IMR-90 (cell line): ENCODE results near the gene OXLD1. TPM values are rescaled to one million over a fixed set of nuclear protein-coding genes. Genes with fewer than 3 reads are reported as not detected.

Experiments
- ATAC-seq: fragments of 200-7000 bp; cut with Tn5 transposase; 2 replicates; pipeline ENCODE4 v1.9.1; 2020; ENCODE audit warnings: low read depth, mild to moderate bottlenecking, moderate library complexity
- BruUV-seq: library from RNA; stranded (reverse); fragments of 400-500 nt; replicated peaks from 2 replicates; lab custom pipeline; 2021; lab: Mats Ljungman, UMichigan
- CTCF ChIA-PET: fragments of 300-600 bp; formaldehyde crosslinking; extraction: SDS; loops from one replicate; lab custom pipeline; 2021; ENCODE audit warnings: antibody characterized with exemption; lab: Yijun Ruan, JAX
- POLR2A ChIA-PET: fragments of 300-600 bp; sonication (Branson Sonifier 250); formaldehyde crosslinking; loops from one replicate; lab custom pipeline; 2022; ENCODE audit warnings: antibody characterized with exemption; ENCODE audit not compliant: unreplicated experiment; lab: Charles Lee
- DNase-seq: peaks from one replicate; pipeline ENCODE4 v3.0.0; 2013
- H2AFZ ChIP-seq: replicated peaks from 2 replicates; pipeline ENCODE3; 2013; ENCODE audit warnings: low read length, mild to moderate bottlenecking; ENCODE audit not compliant: poor library complexity
- H2AK5ac ChIP-seq: 2 replicates; pipeline ENCODE4 v1.6.1; 2013; ENCODE audit warnings: low read depth, low read length, inconsistent platforms
- H2AK9ac ChIP-seq: replicated peaks from 2 replicates; pipeline ENCODE3; 2013; ENCODE audit warnings: mild to moderate bottlenecking, low read depth, low read length, moderate library complexity; ENCODE audit not compliant: poor library complexity
- H2BK120ac ChIP-seq: 2 replicates; pipeline ENCODE4 v1.6.1; 2013; ENCODE audit warnings: low read depth, low read length, inconsistent platforms
- H2BK15ac ChIP-seq: 3 replicates; pipeline ENCODE4 v1.6.1; 2013; ENCODE audit warnings: low read depth, low read length, inconsistent platforms
- H2BK20ac ChIP-seq: 2 replicates; pipeline ENCODE4 v1.6.1; 2013; ENCODE audit warnings: low read depth, mild to moderate bottlenecking, inconsistent platforms, low read length, moderate library complexity
- H2BK5ac ChIP-seq: 2 replicates; pipeline ENCODE4 v1.6.1; 2013; ENCODE audit warnings: mild to moderate bottlenecking, low read depth, low read length, inconsistent platforms; ENCODE audit not compliant: poor library complexity, severe bottlenecking
- H3K14ac ChIP-seq: replicated peaks from 2 replicates; pipeline ENCODE4 v1.6.1; 2013; ENCODE audit warnings: low read depth, low read length, inconsistent platforms
- H3K18ac ChIP-seq: 2 replicates; pipeline ENCODE4 v1.6.1; 2013; ENCODE audit warnings: low read depth, low read length, control low read depth
- H3K23ac ChIP-seq: 2 replicates; pipeline ENCODE4 v1.6.1; 2013; ENCODE audit warnings: low read depth, low read length, inconsistent platforms
- H3K27ac ChIP-seq: 2 replicates; pipeline ENCODE4 v1.5.1; 2013; ENCODE audit warnings: mild to moderate bottlenecking, control low read depth, low read length; ENCODE audit not compliant: insufficient read depth
- H3K27me3 ChIP-seq: 2 replicates; pipeline ENCODE4 v1.6.1; 2013; ENCODE audit warnings: low read length; ENCODE audit not compliant: control insufficient read depth, insufficient read depth
- H3K36me3 ChIP-seq: 2 replicates; pipeline ENCODE4 v1.6.1; 2013; ENCODE audit warnings: low read length, mixed read lengths; ENCODE audit not compliant: control insufficient read depth, insufficient read depth
- H3K4ac ChIP-seq: 2 replicates; pipeline ENCODE4 v1.6.1; 2013; ENCODE audit warnings: low read depth, low read length, inconsistent platforms
- H3K4me1 ChIP-seq: 2 replicates; pipeline ENCODE4 v1.6.1; 2013; ENCODE audit warnings: low read length, mixed read lengths; ENCODE audit not compliant: control insufficient read depth, insufficient read depth
- H3K4me2 ChIP-seq: 2 replicates; pipeline ENCODE4 v1.6.1; 2013; ENCODE audit warnings: low read depth, mild to moderate bottlenecking, control low read depth, low read length, moderate library complexity
- H3K4me3 ChIP-seq: 2 replicates; pipeline ENCODE4 v1.5.1; 2013; ENCODE audit warnings: low read depth, mild to moderate bottlenecking, control low read depth, low read length, moderate library complexity; ENCODE audit not compliant: insufficient read depth
- H3K56ac ChIP-seq: 2 replicates; pipeline ENCODE4 v1.6.1; 2013; ENCODE audit warnings: low read length, inconsistent platforms; ENCODE audit not compliant: insufficient read depth; ENCODE audit errors: extremely low read depth
- H3K79me1 ChIP-seq, 2 experiments: 2 replicates each; pipeline ENCODE4 v1.6.1; 2013; ENCODE audit warnings: low read length in 2 of 2, inconsistent platforms in 1 of 2, low read depth in 1 of 2
- H3K9ac ChIP-seq: 2 replicates; pipeline ENCODE4 v1.6.1; 2013; ENCODE audit warnings: low read depth, low read length, control low read depth
- H3K9me1 ChIP-seq: 2 replicates; pipeline ENCODE4 v1.6.1; 2013; ENCODE audit warnings: low read length, inconsistent platforms; ENCODE audit not compliant: insufficient read depth
- H3K9me3 ChIP-seq: 2 replicates; pipeline ENCODE4 v1.6.1; 2013; ENCODE audit warnings: low read length; ENCODE audit not compliant: control insufficient read depth, insufficient read depth
- H4K20me1 ChIP-seq: 2 replicates; pipeline ENCODE4 v1.6.1; 2013; ENCODE audit warnings: low read length, inconsistent platforms; ENCODE audit not compliant: insufficient read depth
- H4K5ac ChIP-seq: 2 replicates; pipeline ENCODE4 v1.6.1; 2013; ENCODE audit warnings: mild to moderate bottlenecking, low read depth, low read length, control low read depth
- H4K8ac ChIP-seq, 2 experiments: 2 replicates each; pipeline ENCODE4 v1.6.1; 2013; ENCODE audit warnings: low read depth in 2 of 2, low read length in 2 of 2, control low read depth in 1 of 2, inconsistent platforms in 1 of 2
- H4K91ac ChIP-seq: 2 replicates; pipeline ENCODE4 v1.6.1; 2013; ENCODE audit warnings: low read depth, low read length, inconsistent platforms; ENCODE audit not compliant: insufficient read depth
- CEBPB ChIP-seq: IDR thresholded peaks from 2 replicates; pipeline ENCODE4 v1.6.1; 2012; ENCODE audit warnings: low read depth, low read length, improper control_type of control experiment
- MAZ ChIP-seq: IDR thresholded peaks from 2 replicates; pipeline ENCODE4 v1.6.1; 2012; ENCODE audit warnings: low read depth, mild to moderate bottlenecking, low read length, improper control_type of control experiment, moderate library complexity, borderline replicate concordance
- RCOR1 ChIP-seq: IDR thresholded peaks from 2 replicates; pipeline ENCODE4 v1.6.1; 2012; ENCODE audit warnings: mild to moderate bottlenecking, low read length, improper control_type of control experiment; ENCODE audit not compliant: insufficient replicate concordance
- WGBS, 2 experiments: methylation state at CpG; one replicate each; pipeline versions ENCODE4 v1.1.5 to v1.1.7; 2013; ENCODE audit warnings: missing lambda C conversion rate in 2 of 2; ENCODE audit not compliant: insufficient read length in 1 of 2; ENCODE audit errors: extremely low coverage in 2 of 2; 5-methylcytosine and 5-hydroxymethylcytosine counted together
- dilution Hi-C: fragments of 300-500 bp; cut with HindIII; formaldehyde crosslinking; loops from one replicate; pipeline ENCODE4 v1.14.3; 2018; ENCODE audit warnings: low sequenced_read_pairs; ENCODE audit not compliant: unreplicated experiment
- in situ Hi-C: fragments of 300-500 bp; cut with MboI; formaldehyde crosslinking; loops from 3 replicates; pipeline ENCODE4 v1.14.3; 2019; ENCODE audit warnings: low sequenced_read_pairs, inconsistent platforms, mixed read lengths
- intact Hi-C: fragments of 100-400 bp; cut with micrococcal nuclease; formaldehyde crosslinking; loops from 2 replicates; pipeline ENCODE4 v1.10.0; 2022
- polyA plus RNA-seq, 3 experiments: library from polyadenylated mRNA; depleted of rRNA; stranded (reverse); fragments of >200 nt; gene quantifications; 2 replicates each; pipeline ENCODE4 v1.2.3, GENCODE V29; 2012; ENCODE audit warnings: low replicate concordance in 1 of 3
- total RNA-seq: library from RNA; depleted of rRNA; stranded (reverse); fragments of >200 nt; gene quantifications from 2 replicates; pipeline ENCODE4 v1.2.3, GENCODE V29; 2012
- TF ChIP-seq, protein P1 (sequence below): conservative IDR thresholded peaks from 2 replicates; pipeline ENCODE4 v1.5.1; 2012; ENCODE audit warnings: mild to moderate bottlenecking, low read depth, low read length, improper control_type of control experiment

The OXLD1 gene
- total and polyA plus RNA-seq, 2 of the 4 experiments (the other 2 are of a cell fraction), result 9.9 to 22.3 TPM

DNA sequence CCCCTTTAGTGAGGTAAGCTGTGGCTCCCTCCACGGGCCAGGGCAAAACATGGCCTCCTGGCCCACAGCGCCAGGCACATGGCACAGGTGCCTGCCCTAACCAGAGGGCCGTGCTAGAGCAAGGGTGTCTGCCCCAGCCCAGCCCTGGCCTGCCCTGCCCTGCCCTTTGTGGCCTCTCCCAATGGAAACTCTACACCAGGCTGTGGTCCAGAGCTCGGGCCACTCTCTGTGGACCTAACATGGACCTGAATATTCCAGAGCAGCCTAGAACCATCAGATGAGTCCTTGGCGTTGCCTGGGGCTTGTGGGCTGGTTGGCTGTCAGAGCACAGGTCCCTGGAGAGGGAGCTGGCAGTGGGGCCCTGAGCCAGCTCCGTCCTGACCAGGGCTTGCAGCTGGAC lies 28.8 kb upstream of the OXLD1 start:
- Histone ChIP-seq H3K23ac (no peak overlapping the region), H3K4me3 (no peak overlapping the region), H2BK120ac (no peak overlapping the region), H3K56ac (no peak overlapping the region), H2BK15ac (no peak overlapping the region), H2BK5ac (no peak overlapping the region), H3K9me1 (no peaks in the 10 kb centered on the region), H3K36me3 (peaks cover 80% of the 10 kb centered on the region), H3K79me1 (peaks cover 10 to 43% of the 10 kb centered on the region in 2 experiments; a peak in 3 of 4 replicates), H3K4me2 (no peak overlapping the region), H3K4me1 (no peaks in the 10 kb centered on the region), H3K27me3 (no peaks in the 10 kb centered on the region), H4K5ac (no peak overlapping the region), H3K14ac (no peak overlapping the region), H2AFZ (no peak overlapping the region), H4K20me1 (peaks cover 68% of the 10 kb centered on the region), H4K8ac (no peak overlapping the region), H3K18ac (no peak overlapping the region), H3K9ac (no peak overlapping the region), H3K9me3 (no peaks in the 10 kb centered on the region), H4K91ac (no peak overlapping the region), H2AK9ac (no peak overlapping the region), H2AK5ac (no peak overlapping the region), H2BK20ac (no peak overlapping the region), H3K4ac (no peak overlapping the region), H3K27ac (no peak overlapping the region)
- ChIA-PET POLR2A (no interaction called here), CTCF (no interaction called here)
- dilution Hi-C loops (no loop called here), in situ Hi-C loops (no loop called here), intact Hi-C loops (no loop called here)
- no peak for TF ChIP-seq RCOR1
- no peak for TF ChIP-seq CEBPB
- no peak for TF ChIP-seq MAZ
- TF ChIP-seq, protein P1, sequence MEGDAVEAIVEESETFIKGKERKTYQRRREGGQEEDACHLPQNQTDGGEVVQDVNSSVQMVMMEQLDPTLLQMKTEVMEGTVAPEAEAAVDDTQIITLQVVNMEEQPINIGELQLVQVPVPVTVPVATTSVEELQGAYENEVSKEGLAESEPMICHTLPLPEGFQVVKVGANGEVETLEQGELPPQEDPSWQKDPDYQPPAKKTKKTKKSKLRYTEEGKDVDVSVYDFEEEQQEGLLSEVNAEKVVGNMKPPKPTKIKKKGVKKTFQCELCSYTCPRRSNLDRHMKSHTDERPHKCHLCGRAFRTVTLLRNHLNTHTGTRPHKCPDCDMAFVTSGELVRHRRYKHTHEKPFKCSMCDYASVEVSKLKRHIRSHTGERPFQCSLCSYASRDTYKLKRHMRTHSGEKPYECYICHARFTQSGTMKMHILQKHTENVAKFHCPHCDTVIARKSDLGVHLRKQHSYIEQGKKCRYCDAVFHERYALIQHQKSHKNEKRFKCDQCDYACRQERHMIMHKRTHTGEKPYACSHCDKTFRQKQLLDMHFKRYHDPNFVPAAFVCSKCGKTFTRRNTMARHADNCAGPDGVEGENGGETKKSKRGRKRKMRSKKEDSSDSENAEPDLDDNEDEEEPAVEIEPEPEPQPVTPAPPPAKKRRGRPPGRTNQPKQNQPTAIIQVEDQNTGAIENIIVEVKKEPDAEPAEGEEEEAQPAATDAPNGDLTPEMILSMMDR, result no peak
- no TSS peak for BruUV-seq
- 83% methylated on average over 5 of the region's 6 CpGs; no CpG with 5 or more reads in 1 of the 2 experiments for WGBS, 2 experiments
- no peak for DNase-seq
- no peak for ATAC-seq
